GM23338 (cell line): ENCODE results near the gene EVC2. TPM values are rescaled to one million over a fixed set of nuclear protein-coding genes. Genes with fewer than 3 reads are reported as not detected.

Experiments
- ATAC-seq: fragments of 200-7000 bp; cut with Tn5 transposase; 3 replicates; pipeline ENCODE4 v1.9.1; 2020
- DNase-seq: peaks from one replicate; pipeline ENCODE4 v3.0.0-alpha.2; 2015; ENCODE audit warnings: low spot score
- H2AFZ ChIP-seq: fragments of 200-600 bp; sonication (generic); 2 replicates; pipeline ENCODE4 v1.8.0; 2016; ENCODE audit warnings: antibody characterized with exemption, mild to moderate bottlenecking, moderate library complexity
- H3F3A ChIP-seq: fragments of 200-600 bp; sonication (generic); replicated peaks from 2 replicates; pipeline ENCODE4 v1.8.0; 2017; ENCODE audit warnings: antibody characterized with exemption, mixed run types, low read depth
- H3K27ac ChIP-seq: fragments of 200-600 bp; sonication (generic); 2 replicates; pipeline ENCODE4 v1.6.1; 2016; ENCODE audit warnings: low read depth
- H3K27me3 ChIP-seq: fragments of 200-600 bp; sonication (generic); 2 replicates; pipeline ENCODE4 v1.8.0; 2016; ENCODE audit warnings: mild to moderate bottlenecking, mixed run types, moderate library complexity; ENCODE audit not compliant: insufficient read depth
- H3K36me3 ChIP-seq: fragments of 200-600 bp; sonication (generic); 2 replicates; pipeline ENCODE4 v1.8.0; 2016; ENCODE audit warnings: mild to moderate bottlenecking; ENCODE audit not compliant: insufficient read depth
- H3K4me1 ChIP-seq: fragments of 200-600 bp; sonication (generic); 2 replicates; pipeline ENCODE4 v1.8.0; 2016; ENCODE audit warnings: mild to moderate bottlenecking, moderate library complexity; ENCODE audit not compliant: insufficient read depth
- H3K4me2 ChIP-seq: fragments of 200-600 bp; sonication (generic); 2 replicates; pipeline ENCODE4 v1.7.1; 2017; ENCODE audit warnings: mixed run types
- H3K4me3 ChIP-seq: fragments of 200-600 bp; sonication (generic); 2 replicates; pipeline ENCODE4 v1.6.1; 2016; ENCODE audit warnings: mixed run types
- H3K79me2 ChIP-seq: fragments of 200-600 bp; sonication (generic); replicated peaks from 2 replicates; pipeline ENCODE4 v1.8.0; 2017; ENCODE audit warnings: mild to moderate bottlenecking; ENCODE audit not compliant: insufficient read depth
- H3K9me2 ChIP-seq: fragments of 200-600 bp; sonication (generic); 2 replicates; pipeline ENCODE4 v1.8.0; 2017; ENCODE audit not compliant: insufficient read depth
- H4K20me1 ChIP-seq: fragments of 200-600 bp; sonication (generic); replicated peaks from 2 replicates; pipeline ENCODE4 v1.8.0; 2017; ENCODE audit warnings: mild to moderate bottlenecking; ENCODE audit not compliant: insufficient read depth
- H3K27ac Mint-ChIP-seq: 2 replicates; pipeline ENCODE4 v1.8.0; 2020; ENCODE audit warnings: inconsistent platforms, mild to moderate bottlenecking, moderate library complexity, mixed read lengths
- H3K27me3 Mint-ChIP-seq: 3 replicates; pipeline ENCODE4 v1.8.0; 2022; ENCODE audit warnings: low read depth, mild to moderate bottlenecking, moderate library complexity, mixed read lengths, inconsistent platforms; ENCODE audit not compliant: insufficient read depth, poor library complexity
- H3K36me3 Mint-ChIP-seq: 3 replicates; pipeline ENCODE4 v1.8.0; 2021; ENCODE audit warnings: low read depth, mild to moderate bottlenecking, inconsistent platforms, moderate library complexity, mixed read lengths
- H3K4me1 Mint-ChIP-seq: 3 replicates; pipeline ENCODE4 v1.8.0; 2020; ENCODE audit warnings: mild to moderate bottlenecking, inconsistent platforms, mixed read lengths
- H3K4me3 Mint-ChIP-seq: 3 replicates; pipeline ENCODE4 v1.8.0; 2021; ENCODE audit warnings: moderate library complexity, mild to moderate bottlenecking, inconsistent platforms, mixed read lengths
- H3K9me3 Mint-ChIP-seq: 3 replicates; pipeline ENCODE4 v1.8.0; 2020; ENCODE audit warnings: moderate library complexity, mild to moderate bottlenecking, inconsistent platforms, mixed read lengths
- CREB1 ChIP-seq: fragments of 250-450 bp; sonication (Bioruptor Pico); IDR thresholded peaks from 2 replicates; pipeline ENCODE4 v1.5.0; 2020; ENCODE audit warnings: low read depth, mild to moderate bottlenecking, moderate library complexity
- CTCF ChIP-seq, 2 experiments: fragments of 200-600 bp in 1 of 2; sonication (generic) in 1 of 2; conservative IDR thresholded peaks; 2 replicates each; pipeline versions ENCODE4 v1.5.1 to v1.6.1; 2016 to 2017; ENCODE audit warnings: antibody characterized with exemption in 2 of 2, low read depth in 2 of 2, mild to moderate bottlenecking in 2 of 2, moderate library complexity in 1 of 2
- ETS1 ChIP-seq: IDR thresholded peaks from 2 replicates; pipeline ENCODE4 v1.6.1; 2016; ENCODE audit warnings: antibody characterized with exemption
- EZH2phosphoT487 ChIP-seq: fragments of 200-600 bp; sonication (generic); IDR thresholded peaks from one replicate; pipeline ENCODE4 v1.8.1; 2018; ENCODE audit warnings: antibody characterized with exemption; ENCODE audit not compliant: unreplicated experiment
- JUNB ChIP-seq: IDR thresholded peaks from one replicate; pipeline ENCODE4 v1.6.1; 2016; ENCODE audit warnings: antibody characterized with exemption; ENCODE audit not compliant: unreplicated experiment
- NANOG ChIP-seq: IDR thresholded peaks from 2 replicates; pipeline ENCODE4 v1.6.1; 2016; ENCODE audit warnings: antibody characterized with exemption, borderline replicate concordance
- POLR2AphosphoS5 ChIP-seq: IDR thresholded peaks from 2 replicates; pipeline ENCODE4 v1.6.1; 2016; ENCODE audit warnings: antibody characterized with exemption, low read depth
- REST ChIP-seq: IDR thresholded peaks from one replicate; pipeline ENCODE4 v1.6.1; 2018; ENCODE audit warnings: antibody characterized with exemption; ENCODE audit not compliant: unreplicated experiment
- STAT1 ChIP-seq: IDR thresholded peaks from one replicate; pipeline ENCODE4 v1.6.1; 2016; ENCODE audit warnings: antibody characterized with exemption; ENCODE audit not compliant: unreplicated experiment
- ZNF114 ChIP-seq: fragments of 250-450 bp; sonication (Bioruptor Pico); IDR thresholded peaks from 2 replicates; pipeline ENCODE4 v1.5.0; 2020; ENCODE audit warnings: mild to moderate bottlenecking, moderate library complexity
- ZNF331 ChIP-seq: fragments of 250-450 bp; sonication (Bioruptor Pico); IDR thresholded peaks from 2 replicates; pipeline ENCODE4 v1.5.0; 2020; ENCODE audit warnings: low read depth, mild to moderate bottlenecking, moderate library complexity
- ZNF462 ChIP-seq: fragments of 250-450 bp; sonication (Bioruptor Pico); IDR thresholded peaks from 2 replicates; pipeline ENCODE4 v1.5.0; 2020; ENCODE audit warnings: mild to moderate bottlenecking, moderate library complexity
- polyA plus RNA-seq: library from polyadenylated mRNA; unstranded; fragments of >200 nt; fragmentation: Nextera tagmentation; extraction: Ambion mirVana; gene quantifications from 2 replicates; pipeline ENCODE4 v1.2.1, GENCODE V29; 2016
- total RNA-seq: library from RNA; depleted of rRNA; stranded (reverse); fragments of >200 nt; shearing (Covaris generic); gene quantifications from 2 replicates; pipeline ENCODE4 v1.2.3, GENCODE V29; 2014

Gene EVC2
- total and polyA plus RNA-seq, 2 experiments from 2014 or later = 3.4 to 11.5 TPM

- no peak overlapping the region for H3K4me3 Mint-ChIP-seq
- Histone ChIP-seq H3K4me3 (no peak overlapping the region), H4K20me1 (no peaks in the 10 kb centered on the region; the same call in 1 of the 2 replicates), H3K36me3 (peaks cover 4% of the 10 kb centered on the region; the same call in 1 of the 2 replicates), H3K4me2 (no peak overlapping the region), H2AFZ (no peak overlapping the region), H3K27ac (no peak overlapping the region), H3K27me3 (no peaks in the 10 kb centered on the region), H3K9me2 (no peaks in the 10 kb centered on the region), H3K4me1 (peaks cover 5% of the 10 kb centered on the region; the same call in 1 of the 2 replicates), H3F3A (no peaks in the 10 kb centered on the region), H3K79me2 (no peaks in the 10 kb centered on the region)
- ATAC-seq (no peak), DNase-seq (no peak)
- no peak for TF ChIP-seq JUNB
- TF ChIP-seq CTCF (conservative IDR thresholded peaks at IDR 0.05; ENCODE audit: low read depth in 2 of 2) = no peak
- no peak for TF ChIP-seq ZNF331 (CRISPR knock-in tag)
- TF ChIP-seq STAT1 = no peak
- TF ChIP-seq ETS1 = no peak
- TF ChIP-seq POLR2AphosphoS5 = no peak
- TF ChIP-seq EZH2phosphoT487 = no peak
- TF ChIP-seq NANOG = no peak
- TF ChIP-seq CREB1 (CRISPR knock-in tag) = no peak
- no peak for TF ChIP-seq ZNF114 (CRISPR knock-in tag)
- no peak for TF ChIP-seq REST
- TF ChIP-seq ZNF462 (CRISPR knock-in tag) = no peak
- H3K4me1 Mint-ChIP-seq = peaks cover 10% of the 10 kb centered on the region
- no peaks in the 10 kb centered on the region for H3K27me3 Mint-ChIP-seq
- peaks cover 2% of the 10 kb centered on the region; the same call in 1 of the 3 replicates for H3K9me3 Mint-ChIP-seq
- H3K36me3 Mint-ChIP-seq = peaks cover 25% of the 10 kb centered on the region
- H3K27ac Mint-ChIP-seq = no peak overlapping the region
These were observed 92.8 kb downstream of the EVC2 start for GRCh38 chr4:5615496-5616075.
